ENCODE results near the gene ILK. TPM values are rescaled to one million over a fixed set of nuclear protein-coding genes. Genes with fewer than 3 reads are reported as not detected.

ILK gene
- total RNA-seq, 1 experiment from 2014 or later = 231 TPM

GRCh38 chr11:6574816-6575715 is 28.5 kb upstream of the ILK start:
- DNase-seq (ENCODE audit: low read depth) = no peak

- peak; percentile 61 for DNase-seq (ENCODE audit: low read depth)
These were observed 26.9 kb upstream of the ILK start for GRCh38 chr11:6576471-6577373.

- no peak for DNase-seq (ENCODE audit: low read depth)
These were observed 25.4 kb upstream of the ILK start for GRCh38 chr11:6578134-6578533.

GRCh38 chr11:6579681-6580080 is 23.9 kb upstream of the ILK start:
- DNase-seq (ENCODE audit: low read depth) = no peak

GRCh38 chr11:6583584-6583983 is 20.0 kb upstream of the ILK start:
- no peak for DNase-seq (ENCODE audit: low read depth)

GRCh38 chr11:6584528-6584927 is 19.0 kb upstream of the ILK start:
- DNase-seq (ENCODE audit: low read depth) = no peak

GRCh38 chr11:6586434-6587359 is 16.9 kb upstream of the ILK start:
- DNase-seq (ENCODE audit: low read depth) = no peak

GRCh38 chr11:6587360-6587953 is 16.1 kb upstream of the ILK start:
- DNase-seq (ENCODE audit: low read depth) = no peak

- no peak for DNase-seq (ENCODE audit: low read depth)
These were observed 15.6 kb upstream of the ILK start for GRCh38 chr11:6588018-6588417.

- no peak for DNase-seq (ENCODE audit: low read depth)
These were observed 9.3 kb upstream of the ILK start for GRCh38 chr11:6594142-6594768.

GRCh38 chr11:6596239-6596877 is 7.2 kb upstream of the ILK start:
- DNase-seq (ENCODE audit: low read depth) = no peak

- no peak for DNase-seq (ENCODE audit: low read depth)
These were observed 5.0 kb upstream of the ILK start for GRCh38 chr11:6598555-6598954.

- DNase-seq (ENCODE audit: low read depth) = no peak
These were observed 4.1 kb upstream of the ILK start for GRCh38 chr11:6599449-6599848.

GRCh38 chr11:6599881-6600390 is 3.6 kb upstream of the ILK start:
- DNase-seq (ENCODE audit: low read depth) = no peak

- DNase-seq (ENCODE audit: low read depth) = no peak
These were observed 2.5 kb upstream of the ILK start for GRCh38 chr11:6601041-6601461.

GRCh38 chr11:6602096-6602940 is 1.3 kb upstream of the ILK start:
- DNase-seq (ENCODE audit: low read depth) = no peak

GRCh38 chr11:6604081-6604626 is 580 bp downstream of the ILK start:
- DNase-seq (ENCODE audit: low read depth) = peak; percentile 66

- no peak for DNase-seq (ENCODE audit: low read depth)
These were observed 1.2 kb downstream of the ILK start for GRCh38 chr11:6604790-6605189.

Measured in RPMI7951 (cell line).